ENCODE measurements around the gene QPCT. TPM values are rescaled to one million over a fixed set of nuclear protein-coding genes. Genes with fewer than 3 reads are reported as not detected.

QPCT gene
- total RNA-seq, 3 donors from 2014 or later (not counting 1 experiment from before 2014, with no cell fraction given) = 0.38 to 2.1 (median 2.1) TPM

- Histone ChIP-seq H3K4me1 (ENCODE audit: control insufficient read depth, insufficient read depth, low read length) (no peaks in the 10 kb centered on the region), H3K36me3 (ENCODE audit: control insufficient read depth, insufficient read depth, low read length) (no peaks in the 10 kb centered on the region), H3K27ac (ENCODE audit: low read length) (no peak overlapping the region), H3K27me3 (ENCODE audit: control insufficient read depth, insufficient read depth, low read length) (no peaks in the 10 kb centered on the region), H3K4me3 (ENCODE audit: low read length) (no peak overlapping the region), H3K9me3 (ENCODE audit: control insufficient read depth, insufficient read depth, low read length) (no peaks in the 10 kb centered on the region)
- peaks cover 8 to 9% of the 10 kb centered on the region in 2 donors for H3K4me1 Mint-ChIP-seq
- ATAC-seq = no peak
- intact Hi-C loops (cut with micrococcal nuclease) = no loop called here
- H3K27ac Mint-ChIP-seq = no peak overlapping the region
- TF ChIP-seq CTCF (IDR thresholded peaks at IDR 0.05) = no peak
- H3K27me3 Mint-ChIP-seq (ENCODE audit: low read depth in 2 of 2) = peaks cover 0 to 2% of the 10 kb centered on the region in 2 donors
- no peak for DNase-seq
- no peaks in the 10 kb centered on the region for H3K36me3 Mint-ChIP-seq
- no peaks in the 10 kb centered on the region for H3K9me3 Mint-ChIP-seq
- H3K4me3 Mint-ChIP-seq = no peak overlapping the region
- WGBS (ENCODE audit: insufficient coverage) = 97% methylated on average over 5 of the region's 6 CpGs
These were observed 74.5 kb downstream of the QPCT start for GRCh38 chr2:37418956-37419355.

- peaks cover 0 to 9% of the 10 kb centered on the region in 2 donors for H3K4me1 Mint-ChIP-seq
- Histone ChIP-seq H3K27me3 (ENCODE audit: control insufficient read depth, insufficient read depth, low read length) (no peaks in the 10 kb centered on the region), H3K4me1 (ENCODE audit: control insufficient read depth, insufficient read depth, low read length) (no peaks in the 10 kb centered on the region), H3K4me3 (ENCODE audit: low read length) (no peak overlapping the region), H3K9me3 (ENCODE audit: control insufficient read depth, insufficient read depth, low read length) (no peaks in the 10 kb centered on the region), H3K27ac (ENCODE audit: low read length) (no peak overlapping the region), H3K36me3 (ENCODE audit: control insufficient read depth, insufficient read depth, low read length) (no peaks in the 10 kb centered on the region)
- TF ChIP-seq CTCF (IDR thresholded peaks at IDR 0.05) = no peak
- peaks cover 0 to 2% of the 10 kb centered on the region in 2 donors for H3K27me3 Mint-ChIP-seq (ENCODE audit: low read depth in 2 of 2)
- H3K27ac Mint-ChIP-seq = no peak overlapping the region
- no peak for DNase-seq
- H3K36me3 Mint-ChIP-seq = no peaks in the 10 kb centered on the region
- no peak for ATAC-seq
- 94% methylated on average over 4 of the region's 6 CpGs for WGBS (ENCODE audit: insufficient coverage)
- H3K9me3 Mint-ChIP-seq = no peaks in the 10 kb centered on the region
- intact Hi-C loops (cut with micrococcal nuclease) = no loop called here
- H3K4me3 Mint-ChIP-seq = no peak overlapping the region
These were observed 77.3 kb downstream of the QPCT start for GRCh38 chr2:37421686-37422085.

DNA sequence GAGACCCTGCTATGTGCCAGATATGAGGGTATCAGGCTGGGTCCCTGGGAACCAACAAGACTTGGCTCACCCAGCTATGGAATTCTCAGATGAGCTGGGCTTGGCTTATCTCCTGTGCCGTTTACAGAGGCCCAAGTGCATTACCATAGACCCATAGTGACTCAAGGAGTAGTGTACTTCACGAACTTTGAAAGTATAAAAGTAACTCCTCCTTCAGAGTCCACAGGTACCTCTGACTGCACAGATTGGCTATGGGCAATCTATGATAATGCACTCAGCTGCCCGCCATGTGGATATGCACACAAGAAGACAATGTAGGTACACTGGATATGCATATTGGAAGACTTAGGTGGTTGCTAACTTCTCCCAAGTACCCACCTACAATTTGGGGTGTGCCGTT lies 78.4 kb downstream of the QPCT start:
- Histone ChIP-seq H3K27ac (ENCODE audit: low read length) (no peak overlapping the region), H3K36me3 (ENCODE audit: control insufficient read depth, insufficient read depth, low read length) (no peaks in the 10 kb centered on the region), H3K4me3 (ENCODE audit: low read length) (no peak overlapping the region), H3K27me3 (ENCODE audit: control insufficient read depth, insufficient read depth, low read length) (no peaks in the 10 kb centered on the region), H3K4me1 (ENCODE audit: control insufficient read depth, insufficient read depth, low read length) (no peaks in the 10 kb centered on the region), H3K9me3 (ENCODE audit: control insufficient read depth, insufficient read depth, low read length) (no peaks in the 10 kb centered on the region)
- Mint-ChIP-seq H3K36me3 (no peaks in the 10 kb centered on the region), H3K4me3 (no peak overlapping the region), H3K27me3 (ENCODE audit: low read depth in 2 of 2) (peaks cover 0 to 2% of the 10 kb centered on the region in 2 donors), H3K27ac (no peak overlapping the region), H3K9me3 (no peaks in the 10 kb centered on the region), H3K4me1 (peaks cover 0 to 9% of the 10 kb centered on the region in 2 donors)
- TF ChIP-seq CTCF (IDR thresholded peaks at IDR 0.05) = no peak
- intact Hi-C loops (cut with micrococcal nuclease) = no loop called here
- no peak for DNase-seq
- 93% methylated on average over 3 of the region's 4 CpGs for WGBS (ENCODE audit: insufficient coverage)
- ATAC-seq = no peak

Other genes with a start within 250 kb of the QPCT start
- 10 to 100 TPM; 29.9 to 47.3 (median 43.9) TPM for gene EIF2AK2, start 187.7 kb upstream of the QPCT start, total RNA-seq
- not detected for gene SULT6B1, start 156.0 kb upstream of the QPCT start, total RNA-seq
- 10 to 100 TPM; 30.3 to 37.0 (median 30.9) TPM for gene CEBPZOS, start 148.1 kb upstream of the QPCT start, total RNA-seq
- gene CEBPZ, start 113.0 kb upstream of the QPCT start, total RNA-seq = 10 to 100 TPM; 51.0 to 58.1 (median 54.5) TPM
- gene NDUFAF7, start 113.0 kb upstream of the QPCT start, total RNA-seq = 10 to 100 TPM; 13.4 to 24.1 (median 19.7) TPM
- gene PRKD3, start 19.8 kb upstream of the QPCT start, total RNA-seq = 10 to 100 TPM; 64.4 to 76.2 (median 65.1) TPM